GM12864 (cell line): ENCODE results near the gene FBP2.

Source experiments
- DNase-seq: peaks from one replicate; pipeline ENCODE4 v3.0.0-alpha.2; 2011; ENCODE audit warnings: low read depth
- H3K4me3 ChIP-seq: 2 replicates; pipeline ENCODE4 v1.5.1; 2011; ENCODE audit warnings: mild to moderate bottlenecking, low read depth, low read length, control low read depth
- CTCF ChIP-seq: IDR thresholded peaks from 2 replicates; pipeline ENCODE4 v1.5.1; 2011; ENCODE audit warnings: low read depth, mild to moderate bottlenecking, moderate library complexity, low read length, control low read depth, inconsistent platforms; ENCODE audit errors: missing control alignments

FBP2 gene

GRCh38 chr9:94623253-94623652 lies 29.6 kb upstream of the FBP2 start:
- H3K4me3 ChIP-seq = no peak overlapping the region
- DNase-seq = no peak
- peak; percentile 72 for TF ChIP-seq CTCF

GRCh38 chr9:94622087-94622800 lies 28.6 kb upstream of the FBP2 start:
- TF ChIP-seq CTCF = no peak
- DNase-seq = no peak
- H3K4me3 ChIP-seq = no peak overlapping the region

GRCh38 chr9:94619026-94619425 lies 25.4 kb upstream of the FBP2 start:
- no peak for DNase-seq
- no peak overlapping the region for H3K4me3 ChIP-seq
- no peak for TF ChIP-seq CTCF

- TF ChIP-seq CTCF = peak; percentile 24
- H3K4me3 ChIP-seq = no peak overlapping the region
- DNase-seq = no peak
These were observed 19.4 kb upstream of the FBP2 start for GRCh38 chr9:94613003-94613402.

- no peak for DNase-seq
- no peak for TF ChIP-seq CTCF
- H3K4me3 ChIP-seq = no peak overlapping the region
These were observed 18.4 kb upstream of the FBP2 start for GRCh38 chr9:94612071-94612470.

GRCh38 chr9:94611638-94612068 lies 18.0 kb upstream of the FBP2 start:
- no peak overlapping the region for H3K4me3 ChIP-seq
- no peak for DNase-seq

More at GRCh38 chr9:94611638-94612068, 18.0 kb upstream of the FBP2 start:
- no peak for TF ChIP-seq CTCF
